Chondrocyte (in vitro differentiated cells): ENCODE data around the gene ING3. TPM values are rescaled to one million over a fixed set of nuclear protein-coding genes. Genes with fewer than 3 reads are reported as not detected.

Source experiments
- DNase-seq: peaks from one replicate; pipeline ENCODE4 v3.0.0; 2021; ENCODE audit warnings: mixed read lengths, low spot score
- H3K27ac Mint-ChIP-seq: one replicate; pipeline ENCODE4 v1.8.0; 2021; ENCODE audit warnings: mild to moderate bottlenecking, moderate library complexity, mixed read lengths; ENCODE audit not compliant: unreplicated experiment
- H3K27me3 Mint-ChIP-seq: 2 replicates; pipeline ENCODE4 v1.8.0; 2021; ENCODE audit warnings: low read depth, mixed read lengths
- H3K36me3 Mint-ChIP-seq: 2 replicates; pipeline ENCODE4 v1.8.0; 2021; ENCODE audit warnings: low read depth, mixed read lengths
- H3K4me1 Mint-ChIP-seq: 2 replicates; pipeline ENCODE4 v1.8.0; 2021; ENCODE audit warnings: low read depth, mild to moderate bottlenecking, mixed read lengths
- H3K4me3 Mint-ChIP-seq: one replicate; pipeline ENCODE4 v1.8.0; 2021; ENCODE audit warnings: mild to moderate bottlenecking, moderate library complexity, mixed read lengths; ENCODE audit not compliant: unreplicated experiment
- H3K9me3 Mint-ChIP-seq: 2 replicates; pipeline ENCODE4 v1.8.0; 2021; ENCODE audit warnings: low read depth, mixed read lengths
- CTCF ChIP-seq: fragments of 200-600 bp; sonication (generic); IDR thresholded peaks from 2 replicates; pipeline ENCODE4 v1.5.0; 2021; ENCODE audit warnings: antibody characterized with exemption, mild to moderate bottlenecking, moderate library complexity
- total RNA-seq: library from RNA; stranded (reverse); gene quantifications from 3 replicates; pipeline ENCODE4 v1.2.1, GENCODE V29; 2021

Gene ING3
- total RNA-seq, 1 donor from 2014 or later: 14.2 TPM

- no peak overlapping the region for H3K4me3 Mint-ChIP-seq
- H3K36me3 Mint-ChIP-seq: no peaks in the 10 kb centered on the region
- H3K9me3 Mint-ChIP-seq: no peaks in the 10 kb centered on the region
- peaks cover 3% of the 10 kb centered on the region for H3K4me1 Mint-ChIP-seq
- no peaks in the 10 kb centered on the region for H3K27me3 Mint-ChIP-seq
- H3K27ac Mint-ChIP-seq: no peak overlapping the region
- no peak for TF ChIP-seq CTCF
- no peak for DNase-seq
These were observed 30.5 kb upstream of the ING3 start for GRCh38 chr7:120920034-120920433.

GRCh38 chr7:120920591-120921274 lies 29.8 kb upstream of the ING3 start:
- DNase-seq: no peak
- H3K9me3 Mint-ChIP-seq: no peaks in the 10 kb centered on the region
- H3K4me1 Mint-ChIP-seq: peaks cover 3% of the 10 kb centered on the region
- H3K27ac Mint-ChIP-seq: no peak overlapping the region
- no peak for TF ChIP-seq CTCF
- no peak overlapping the region for H3K4me3 Mint-ChIP-seq
- no peaks in the 10 kb centered on the region for H3K36me3 Mint-ChIP-seq
- no peaks in the 10 kb centered on the region for H3K27me3 Mint-ChIP-seq

- TF ChIP-seq CTCF: no peak
- no peak overlapping the region for H3K4me3 Mint-ChIP-seq
- H3K36me3 Mint-ChIP-seq: no peaks in the 10 kb centered on the region
- H3K27ac Mint-ChIP-seq: no peak overlapping the region
- H3K4me1 Mint-ChIP-seq: no peaks in the 10 kb centered on the region
- no peaks in the 10 kb centered on the region for H3K27me3 Mint-ChIP-seq
- H3K9me3 Mint-ChIP-seq: no peaks in the 10 kb centered on the region
- no peak for DNase-seq
These were observed 25.7 kb upstream of the ING3 start for GRCh38 chr7:120924837-120925236.

GRCh38 chr7:120925392-120925791 lies 25.2 kb upstream of the ING3 start:
- no peaks in the 10 kb centered on the region for H3K4me1 Mint-ChIP-seq

GRCh38 chr7:120926943-120927346 lies 23.6 kb upstream of the ING3 start:
- no peak overlapping the region for H3K27ac Mint-ChIP-seq
- H3K9me3 Mint-ChIP-seq: no peaks in the 10 kb centered on the region
- no peaks in the 10 kb centered on the region for H3K4me1 Mint-ChIP-seq
- no peak for DNase-seq
- no peak for TF ChIP-seq CTCF
- H3K4me3 Mint-ChIP-seq: no peak overlapping the region
- H3K27me3 Mint-ChIP-seq: no peaks in the 10 kb centered on the region
- no peaks in the 10 kb centered on the region for H3K36me3 Mint-ChIP-seq

More at GRCh38 chr7:120925392-120925791, 25.2 kb upstream of the ING3 start:
- H3K9me3 Mint-ChIP-seq: no peaks in the 10 kb centered on the region
- no peak overlapping the region for H3K27ac Mint-ChIP-seq
- H3K4me3 Mint-ChIP-seq: no peak overlapping the region
- no peak for DNase-seq
- no peaks in the 10 kb centered on the region for H3K36me3 Mint-ChIP-seq
- TF ChIP-seq CTCF: no peak
- no peaks in the 10 kb centered on the region for H3K27me3 Mint-ChIP-seq
